LoVo (cell line): ENCODE results near the gene ATP1B4.
A peak's percentile ranks its signal among the peaks of the same experiment; 100 is the strongest.
"Not testable (repeated sequence)": the region's sequence is repeated elsewhere in the genome, so short reads cannot be mapped to it uniquely, and the experiment has no call there.

Experiments
- DNase-seq: peaks from one replicate; pipeline ENCODE4 v3.0.0-alpha.2; 2016; ENCODE audit warnings: low spot score

Gene ATP1B4

DNA sequence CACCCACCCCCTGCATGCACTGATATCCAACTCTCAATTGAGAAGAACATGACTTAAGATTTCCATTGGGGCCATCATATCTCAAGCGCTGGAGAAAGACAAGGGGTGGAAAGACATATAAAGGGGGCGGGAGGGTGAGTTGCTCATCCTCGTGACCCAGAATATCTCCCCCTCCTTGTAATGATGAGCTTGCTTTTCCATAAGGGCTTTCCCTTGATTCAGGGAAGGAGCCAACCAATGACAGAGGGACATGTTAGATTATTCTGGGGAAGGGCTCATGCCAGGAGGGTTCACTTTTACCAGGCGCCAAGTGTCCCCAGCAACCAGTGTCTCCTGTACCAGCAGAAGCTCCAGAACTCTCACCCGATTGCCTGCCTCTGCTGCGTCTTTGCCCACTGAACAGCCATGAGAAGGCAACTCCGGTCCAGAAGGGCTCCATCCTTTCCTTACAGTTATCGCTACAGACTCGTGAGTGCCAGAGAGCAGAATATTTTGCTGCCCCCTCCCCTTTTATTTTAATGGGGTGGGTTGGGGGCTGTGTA, at the start of gene ATP1B4:
Gene ATP1B4, plus strand, starts transcription at position 326 of the 542 bp plus-strand sequence. Its CDS starts 80 bp downstream, at position 406.
- no peak for DNase-seq

DNA sequence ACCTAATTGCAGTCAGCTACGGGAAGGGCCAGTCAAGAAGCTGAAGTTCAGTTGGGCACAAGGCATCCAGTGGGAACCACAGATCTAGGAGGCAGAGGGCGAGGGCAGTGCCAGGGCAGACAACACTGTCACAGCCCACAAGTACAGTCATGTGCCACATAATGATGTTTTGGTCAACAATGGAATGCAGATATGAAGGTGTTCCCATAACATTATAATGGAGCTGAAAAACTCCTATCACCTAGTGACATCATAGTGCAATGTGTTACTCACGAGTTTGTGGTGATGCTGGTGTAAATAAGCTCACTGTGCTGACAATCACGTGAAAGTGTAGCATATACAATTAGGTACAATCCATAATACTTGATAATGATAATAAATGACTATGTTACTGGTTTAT, 46.1 kb upstream of the ATP1B4 start:
- DNase-seq = no peak

- DNase-seq = peak; percentile 14
Measured at GRCh38 chrX:120316587-120317283, 45.2 kb upstream of the ATP1B4 start.

GRCh38 chrX:120318411-120318810, 43.5 kb upstream of the ATP1B4 start:
- no peak for DNase-seq

GRCh38 chrX:120321520-120322281, 40.2 kb upstream of the ATP1B4 start:
- no peak for DNase-seq

DNA sequence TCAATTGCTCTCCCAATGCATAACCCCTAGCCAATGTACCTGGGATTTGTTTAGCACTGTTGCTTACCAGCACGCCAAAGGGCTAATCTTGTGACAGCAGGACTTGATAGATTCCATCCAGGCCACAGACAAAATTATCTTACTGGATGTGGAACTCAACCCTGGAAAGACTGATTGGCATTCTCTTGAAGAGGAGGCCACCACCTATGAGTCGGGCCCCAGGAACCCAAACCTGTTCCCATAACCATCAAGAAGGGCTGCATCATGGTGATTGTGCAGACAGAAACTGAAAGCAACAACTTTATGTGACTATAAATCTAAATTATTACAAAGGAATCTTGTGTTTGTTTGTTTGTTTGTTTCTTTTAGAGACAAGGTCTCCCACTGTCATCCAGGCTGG, 30.8 kb upstream of the ATP1B4 start:
- DNase-seq = no peak

- DNase-seq = no peak
Measured at GRCh38 chrX:120332394-120332793, 29.5 kb upstream of the ATP1B4 start.

DNA sequence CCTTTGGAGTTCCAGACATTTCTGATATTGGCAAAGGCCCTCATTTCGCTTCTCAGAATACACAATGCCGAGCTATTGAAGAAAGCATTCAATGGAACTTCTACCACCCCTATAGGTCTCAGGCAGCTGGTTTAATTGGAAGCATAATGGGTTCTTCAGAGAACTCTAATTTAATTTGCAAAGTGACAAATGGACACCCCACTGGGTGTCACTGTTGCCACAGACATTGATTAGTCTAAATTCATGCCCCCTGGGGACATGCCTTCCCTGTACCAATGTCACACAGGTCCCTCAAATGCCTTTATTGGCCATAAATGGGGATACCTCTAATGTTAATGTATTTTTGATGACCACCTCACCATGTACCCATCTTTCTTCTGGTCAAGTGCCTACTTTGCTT, 27.7 kb upstream of the ATP1B4 start:
- DNase-seq = no peak

- no peak for DNase-seq
Measured at GRCh38 chrX:120334603-120335002, 27.3 kb upstream of the ATP1B4 start.

GRCh38 chrX:120335289-120335688, 26.6 kb upstream of the ATP1B4 start:
- DNase-seq = no peak

DNA sequence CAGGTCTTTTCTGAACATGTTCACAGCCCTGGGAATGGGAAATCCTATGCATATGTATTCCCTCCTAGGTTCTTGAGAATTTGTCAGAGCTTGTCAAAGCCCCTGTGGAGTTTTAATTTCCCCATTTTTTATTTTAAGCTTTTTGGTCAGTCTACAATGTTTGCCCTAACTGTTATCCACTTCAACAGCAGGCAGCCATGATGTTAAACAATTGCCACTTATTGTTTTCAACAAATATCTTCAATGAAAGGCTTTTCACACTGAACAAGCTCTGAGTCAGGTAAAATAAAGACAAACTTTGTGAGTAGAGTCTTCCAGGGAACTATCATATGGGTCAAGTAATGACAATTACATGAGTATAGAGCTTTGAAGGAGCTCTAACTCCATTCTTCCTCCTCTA, 25.0 kb upstream of the ATP1B4 start:
- no peak for DNase-seq

- DNase-seq = not testable (repeated sequence)
Measured at GRCh38 chrX:120344566-120344965, 17.3 kb upstream of the ATP1B4 start.

- no peak for DNase-seq
Measured at GRCh38 chrX:120350450-120351138, 11.3 kb upstream of the ATP1B4 start.

- DNase-seq = no peak
Measured at GRCh38 chrX:120356084-120356483, 5.8 kb upstream of the ATP1B4 start.

GRCh38 chrX:120357186-120357585, 4.7 kb upstream of the ATP1B4 start:
- DNase-seq = no peak

- DNase-seq = no peak
Measured at GRCh38 chrX:120358737-120359456, 3.0 kb upstream of the ATP1B4 start.

GRCh38 chrX:120365320-120365719, 3.4 kb downstream of the ATP1B4 start:
- DNase-seq = peak; percentile 1

GRCh38 chrX:120365968-120366367, 4.1 kb downstream of the ATP1B4 start:
- no peak for DNase-seq

- DNase-seq = no peak
Measured at GRCh38 chrX:120366794-120367193, 4.9 kb downstream of the ATP1B4 start.

DNA sequence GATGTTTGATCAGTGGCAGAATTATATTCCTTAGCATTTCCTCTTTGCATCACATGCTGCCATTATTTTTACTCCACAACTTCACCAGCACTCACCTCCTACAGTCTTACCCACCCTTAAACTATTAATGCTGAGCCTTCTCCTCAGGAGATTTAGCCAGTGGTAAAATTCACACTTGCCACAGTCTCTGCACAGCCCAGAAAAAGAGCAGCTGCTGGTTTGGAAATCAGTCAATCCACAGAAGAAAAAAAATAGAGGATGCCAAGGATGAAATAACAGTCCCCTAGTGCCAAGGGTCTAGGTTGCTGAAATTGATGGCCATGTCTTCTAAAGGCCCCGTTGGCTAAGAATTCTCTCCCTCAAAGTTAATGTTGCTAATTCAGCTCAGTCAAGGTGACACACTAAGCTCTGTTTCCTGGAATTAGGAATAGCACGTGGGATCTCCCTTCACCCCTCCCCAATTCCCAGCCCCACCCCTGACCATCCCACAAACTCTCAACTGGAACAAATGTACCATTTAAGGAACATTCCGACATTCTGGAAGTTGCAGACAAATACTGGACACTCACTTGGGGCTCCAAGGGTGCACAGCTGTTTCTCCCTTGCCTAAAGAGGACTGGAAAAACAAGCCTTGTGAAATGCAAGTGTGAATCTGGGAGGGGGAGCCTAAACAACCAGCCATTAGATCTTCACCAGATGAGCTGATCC, 5.7 kb downstream of the ATP1B4 start:
- no peak for DNase-seq

- DNase-seq = no peak
Measured at GRCh38 chrX:120372667-120373370, 10.9 kb downstream of the ATP1B4 start.
